Activated CD4-positive, alpha-beta T cell treated with anti-CD3 and anti-CD28 coated beads, Interleukin-2, amount 50 U/mL, for 48 hours (primary cell): ENCODE measurements around the gene CEP170B.
"Not testable (repeated sequence)": the region's sequence is repeated elsewhere in the genome, so short reads cannot be mapped to it uniquely, and the experiment has no call there.

Experiments used
- DNase-seq, 2 experiments: peaks; one replicate each; pipeline ENCODE4 v3.0.0-alpha.2; 2020

CEP170B gene

GRCh38 chr14:104933746-104934733 is 69.0 kb downstream of the CEP170B start:
- no peak for DNase-seq

DNA sequence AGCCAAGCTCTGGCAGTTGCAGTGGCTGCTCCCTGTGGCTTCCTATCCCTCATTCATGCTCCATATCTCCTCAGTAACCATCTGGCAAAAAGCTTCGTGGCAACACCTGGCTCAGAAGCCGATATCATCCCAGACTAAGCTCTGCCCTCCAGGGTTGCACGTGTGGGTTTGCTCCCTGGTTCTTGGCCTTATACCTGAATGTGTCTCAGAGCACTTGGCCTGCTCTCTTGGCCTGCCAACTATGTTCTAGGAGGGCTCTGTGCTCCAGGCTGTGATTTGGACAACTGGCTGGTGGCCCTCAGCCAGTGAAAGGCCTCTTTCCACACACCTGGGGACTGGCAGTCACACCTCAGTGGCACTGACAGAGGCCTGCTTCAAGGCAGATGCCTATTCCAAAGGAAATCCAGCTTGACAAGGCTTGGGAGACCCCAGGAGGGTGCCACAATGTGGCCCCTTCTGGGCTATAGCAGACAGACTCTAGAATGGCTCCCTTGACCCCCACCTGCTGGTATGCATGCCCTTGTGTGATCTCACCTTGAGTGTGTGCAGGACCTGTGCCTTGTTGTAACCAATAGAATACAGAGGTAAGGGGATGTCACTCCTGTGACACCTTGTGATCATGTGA is 70.1 kb downstream of the CEP170B start:
- DNase-seq = no peak

DNA sequence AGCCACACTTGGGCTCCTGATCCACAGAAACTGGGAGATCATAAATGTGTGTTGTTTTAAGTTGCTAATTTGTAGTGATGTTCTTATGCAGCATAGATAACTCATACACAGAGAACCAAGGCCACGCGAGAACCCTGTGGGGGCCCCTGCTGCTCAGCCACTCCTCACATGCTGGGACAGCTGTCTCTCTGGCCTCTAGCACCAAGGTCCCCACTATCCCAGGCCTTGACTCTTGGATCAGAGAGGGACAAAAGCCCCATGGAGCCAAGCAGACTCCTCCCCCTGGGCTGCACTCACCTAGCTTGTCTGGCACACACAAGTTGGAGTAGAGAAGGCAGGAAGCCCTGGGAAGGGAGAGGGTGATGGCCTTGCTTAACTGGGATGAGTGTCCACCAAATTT is 70.9 kb downstream of the CEP170B start:
- DNase-seq = no peak

- DNase-seq = no peak
Measured at GRCh38 chr14:104936361-104937155, 71.5 kb downstream of the CEP170B start.

DNA sequence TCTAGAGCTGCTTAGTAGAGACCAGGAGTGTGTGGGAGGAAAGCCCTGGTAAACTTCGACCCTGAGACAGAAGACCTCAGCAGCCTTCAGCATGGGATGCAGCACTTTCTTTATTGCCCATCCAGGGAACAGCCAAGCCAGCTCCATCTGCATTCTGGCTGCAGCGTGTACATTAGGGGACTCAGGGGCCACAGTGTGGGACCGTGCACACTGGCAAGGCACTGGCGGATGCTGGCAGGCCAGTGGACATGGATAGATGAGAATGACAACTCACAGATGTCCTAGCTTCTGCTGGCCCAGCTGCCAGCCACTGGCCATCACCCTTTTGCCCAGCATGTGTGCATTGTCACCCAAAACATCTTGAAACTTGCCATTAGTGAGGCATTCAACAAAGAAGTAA is 72.1 kb downstream of the CEP170B start:
- DNase-seq = no peak

- no peak for DNase-seq
Measured at GRCh38 chr14:104937694-104938365, 72.8 kb downstream of the CEP170B start.

DNA sequence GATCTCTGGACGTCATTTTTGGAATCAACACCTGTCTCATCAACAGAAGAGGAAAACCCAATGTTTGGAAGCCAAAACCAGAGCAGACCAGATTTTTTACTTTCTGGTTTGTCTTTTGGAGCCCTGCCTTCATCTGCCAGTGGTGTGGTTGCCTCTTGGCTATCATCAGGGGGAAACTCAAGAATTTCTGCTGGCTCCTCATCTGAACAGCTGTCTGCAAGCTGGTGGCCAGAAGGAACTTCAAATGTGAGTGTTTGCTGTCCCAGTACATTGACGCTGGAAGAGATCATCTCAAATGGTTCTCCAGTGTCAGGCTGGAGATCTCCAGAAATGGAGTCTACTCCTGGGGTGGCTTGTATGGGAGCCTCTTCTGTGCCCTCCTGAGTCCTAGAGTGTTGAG is 73.4 kb downstream of the CEP170B start:
- DNase-seq = no peak

DNA sequence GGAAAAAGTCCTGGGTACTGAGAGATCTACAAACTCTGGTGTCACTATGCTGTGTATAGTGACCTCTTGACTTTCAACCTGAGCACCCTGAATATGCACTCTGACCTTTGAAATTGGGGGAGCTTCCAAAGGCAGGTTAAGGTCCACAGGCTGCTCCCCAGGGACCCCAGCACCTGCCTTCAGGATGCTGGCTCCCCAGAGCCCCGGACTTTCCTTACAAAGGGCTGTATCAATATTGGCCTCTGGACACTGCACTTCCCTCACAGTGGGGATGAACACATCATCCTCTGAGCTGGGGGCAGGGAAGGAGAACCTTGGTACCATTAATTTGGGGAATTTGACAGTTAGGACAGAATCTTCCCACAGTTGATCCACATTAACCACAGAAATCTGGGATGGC is 73.9 kb downstream of the CEP170B start:
- DNase-seq = no peak

GRCh38 chr14:104939666-104940410 is 74.8 kb downstream of the CEP170B start:
- DNase-seq = no peak

DNA sequence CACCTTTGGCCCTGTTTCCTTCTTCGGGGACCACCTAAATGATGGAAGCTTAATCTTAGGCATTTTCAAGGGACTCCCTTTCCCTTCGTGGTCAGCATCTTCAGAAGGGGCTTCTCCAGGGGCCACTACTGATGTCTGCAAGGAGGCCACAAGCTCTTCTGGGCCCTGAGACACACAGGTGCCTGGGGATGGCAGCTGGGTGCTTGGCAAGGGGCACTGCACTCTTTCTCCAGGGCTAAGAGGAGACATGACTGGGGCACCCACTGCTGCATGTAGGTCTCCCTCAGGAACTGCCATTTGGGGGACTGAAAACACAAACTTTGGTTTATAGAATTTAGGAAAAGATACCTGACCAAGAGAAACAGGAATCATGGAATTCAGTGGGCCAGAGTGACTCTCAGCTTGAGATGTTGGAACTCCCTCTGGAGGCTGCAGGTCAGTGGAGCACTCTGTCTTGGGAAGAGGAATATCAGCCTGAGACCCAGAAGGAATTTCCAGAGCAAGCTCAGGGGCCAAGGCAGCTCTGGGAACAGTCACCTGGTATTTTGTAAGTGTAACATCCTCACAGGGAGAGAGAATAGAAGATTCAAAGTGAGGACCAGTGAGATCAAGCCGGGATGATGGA is 75.6 kb downstream of the CEP170B start:
- DNase-seq = no peak

DNA sequence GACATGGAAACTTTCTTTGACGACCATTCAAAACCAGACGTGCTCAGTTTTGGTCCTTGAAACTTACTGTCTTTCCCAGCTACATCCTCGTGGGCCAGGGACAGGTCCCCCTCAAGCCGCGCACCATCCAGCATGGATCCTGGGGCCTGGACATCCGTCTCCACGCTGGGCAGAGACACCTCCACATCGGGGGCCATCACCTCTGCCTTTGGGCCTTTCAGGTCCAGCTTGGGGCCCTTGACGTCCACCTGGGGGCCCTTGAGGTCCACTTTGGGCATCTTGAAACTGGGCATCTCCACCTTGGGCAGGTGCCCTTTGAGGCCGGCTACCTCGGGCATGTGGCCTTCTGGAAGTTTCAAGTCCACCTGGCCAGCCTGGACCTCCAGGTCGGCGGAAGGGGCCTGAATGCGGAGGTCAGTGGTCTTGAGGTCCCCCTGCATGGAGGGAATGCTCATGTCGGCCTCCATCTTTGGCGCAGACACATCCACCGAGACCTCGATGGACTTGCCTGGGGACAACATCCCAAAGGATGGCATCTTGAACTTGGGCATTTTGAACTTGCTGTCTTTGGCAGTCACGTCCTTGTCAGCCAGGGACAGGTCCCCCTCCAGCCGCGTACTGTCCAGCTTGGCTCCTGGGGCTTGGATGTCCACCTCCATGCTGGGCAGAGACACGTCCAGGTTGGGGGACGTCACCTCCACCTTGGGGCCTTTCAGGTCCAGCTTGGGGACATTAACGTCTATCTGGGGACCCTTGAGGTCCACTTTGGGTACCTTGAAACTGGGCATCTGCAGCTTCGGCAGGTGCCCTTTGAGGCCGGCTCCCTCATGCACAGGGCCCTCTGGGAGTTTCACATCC is 76.7 kb downstream of the CEP170B start:
- no peak for DNase-seq

GRCh38 chr14:104942586-104942985 is 77.5 kb downstream of the CEP170B start:
- no peak for DNase-seq

DNA sequence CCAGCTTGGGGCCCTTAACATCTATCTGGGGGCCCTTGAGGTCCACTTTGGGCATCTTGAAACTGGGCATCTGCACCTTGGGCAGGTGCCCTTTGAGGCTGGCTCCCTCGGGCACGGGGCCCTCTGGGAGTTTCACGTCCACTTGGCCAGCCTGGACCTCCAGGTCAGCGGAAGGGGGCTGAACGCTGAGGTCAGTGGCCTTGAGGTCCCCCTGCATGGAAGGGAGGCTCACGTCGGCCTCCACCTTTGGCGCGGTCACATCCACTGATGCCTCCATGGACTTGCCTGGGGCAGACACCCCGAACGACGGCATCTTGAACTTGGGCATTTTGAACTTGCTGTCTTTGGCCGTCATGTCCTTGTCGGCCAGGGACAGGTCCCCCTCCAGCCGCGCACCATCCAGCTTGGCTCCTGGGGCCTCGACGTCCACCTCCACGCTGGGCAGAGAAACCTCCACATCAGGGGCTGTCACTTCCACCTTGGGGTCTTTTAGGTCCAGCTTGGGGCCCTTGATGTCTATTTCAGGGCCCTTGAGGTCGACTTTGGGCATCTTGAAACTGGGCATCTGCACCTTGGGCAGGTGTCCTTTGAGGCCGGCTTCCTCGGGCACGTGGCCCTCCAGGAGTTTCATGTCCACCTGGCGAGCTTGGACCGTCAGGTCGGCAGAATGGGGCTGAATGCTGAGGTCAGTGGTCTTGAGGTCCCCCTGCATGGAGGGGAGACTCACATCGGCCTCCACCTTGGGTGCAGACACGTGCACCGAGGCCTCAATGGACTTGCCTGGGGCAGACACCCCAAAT is 78.3 kb downstream of the CEP170B start:
- not testable (repeated sequence) for DNase-seq

GRCh38 chr14:104944016-104944308 is 78.9 kb downstream of the CEP170B start:
- DNase-seq = not testable (repeated sequence)

DNA sequence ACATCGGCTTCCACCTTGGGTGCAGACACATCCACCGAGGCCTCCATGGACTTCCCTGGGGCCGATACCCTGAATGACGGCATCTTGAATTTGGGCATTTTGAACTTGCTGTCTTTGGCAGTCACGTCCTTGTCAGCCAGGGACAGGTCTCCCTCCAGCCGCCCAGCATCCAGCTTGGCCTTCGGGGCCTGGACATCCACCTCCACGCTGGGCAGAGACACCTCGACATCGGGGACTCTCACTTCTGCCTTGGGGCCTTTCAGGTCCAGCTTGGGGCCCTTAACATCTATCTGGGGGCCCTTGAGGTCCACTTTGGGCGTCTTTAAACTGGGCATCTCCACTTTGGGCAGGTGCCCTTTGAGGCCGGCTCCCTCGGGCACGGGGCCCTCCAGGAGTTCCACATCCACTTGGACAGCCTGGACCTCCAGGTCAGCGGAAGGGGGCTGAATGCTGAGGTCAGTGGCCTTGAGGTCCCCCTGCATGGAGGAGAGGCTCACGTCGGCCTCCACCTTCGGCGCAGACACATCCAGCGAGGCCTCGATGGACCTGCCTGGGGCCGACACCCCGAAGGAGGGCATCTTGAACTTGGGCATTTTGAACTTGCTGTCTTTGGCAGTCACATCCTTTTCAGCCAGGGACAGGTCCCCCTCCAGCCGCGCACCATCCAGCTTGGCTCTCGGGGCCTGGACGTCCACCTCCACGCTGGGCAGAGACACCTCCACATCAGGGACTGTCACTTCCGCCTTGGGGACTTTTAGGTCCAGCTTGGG is 79.6 kb downstream of the CEP170B start:
- DNase-seq = not testable (repeated sequence)

- not testable (repeated sequence) for DNase-seq
Measured at GRCh38 chr14:104945266-104945665, 80.2 kb downstream of the CEP170B start.
